ENCODE measurements around the gene CHIA. TPM values are rescaled to one million over a fixed set of nuclear protein-coding genes. Genes with fewer than 3 reads are reported as not detected.

The CHIA gene
- not detected in 2 replicates for total RNA-seq

GRCh38 chr1:111290630-111291029 is at the start of gene CHIA:
Gene CHIA, plus strand, starts transcription at chr1:111290851. Its CDS starts 19,617 bp downstream, at chr1:111310468.

Small RNA genes lying within 50 kb of the gene (small RNA-seq; reads per million reads assigned to genes)
- not detected for gene AL356387.2

Other genes with a start within 250 kb of the CHIA start
- 43.8 and 52.8 TPM in 2 replicates for gene DRAM2, start 150.8 kb upstream of the CHIA start, total RNA-seq
- 51.1 and 56.9 TPM in 2 replicates for gene CEPT1, start 150.6 kb upstream of the CHIA start, total RNA-seq
- gene DENND2D, start 90.2 kb upstream of the CHIA start, total RNA-seq: 0.36 and 0.53 TPM in 2 replicates
- gene CHI3L2, start 63.1 kb upstream of the CHIA start, total RNA-seq: not detected in 2 replicates
- gene OVGP1, start 136.9 kb downstream of the CHIA start, total RNA-seq: 0.86 and 1.2 TPM in 2 replicates
- 58.5 and 61.0 TPM in 2 replicates for gene WDR77, start 158.4 kb downstream of the CHIA start, total RNA-seq
- gene ATP5PB, start 158.6 kb downstream of the CHIA start, total RNA-seq: 424 and 484 TPM in 2 replicates
- gene C1orf162, start 183.1 kb downstream of the CHIA start, total RNA-seq: 0.13 and 0.22 TPM in 2 replicates
- gene ADORA3, start 212.8 kb downstream of the CHIA start, total RNA-seq: 0.13 TPM in 1 of 2 replicates, not detected in the other
- gene TMIGD3, start 212.8 kb downstream of the CHIA start, total RNA-seq: 0.27 TPM in 1 of 2 replicates, not detected in the other